A673 (cell line): ENCODE results near the gene PLTP. TPM values are rescaled to one million over a fixed set of nuclear protein-coding genes. Genes with fewer than 3 reads are reported as not detected.
A peak's percentile ranks its signal among the peaks of the same experiment; 100 is the strongest.

Experiments used
- BruUV-seq: library from RNA; stranded (reverse); fragments of 400-500 nt; replicated peaks from 2 replicates; lab custom pipeline; 2021; lab: Mats Ljungman, UMichigan
- CTCF ChIA-PET: fragments of 300-600 bp; sonication (Branson Sonifier 250); formaldehyde crosslinking; loops from one replicate; lab custom pipeline; 2022; ENCODE audit warnings: antibody characterized with exemption; lab: Charles Lee
- POLR2A ChIA-PET: fragments of 300-600 bp; sonication (Branson Sonifier 250); formaldehyde crosslinking; loops from one replicate; lab custom pipeline; 2022; ENCODE audit warnings: antibody characterized with exemption; ENCODE audit not compliant: low non-redundant PET; lab: Charles Lee
- DNase-seq: peaks from one replicate; pipeline ENCODE4 v3.0.0-alpha.2; 2015; ENCODE audit warnings: low spot score
- H3K27ac ChIP-seq: fragments of 200-600 bp; sonication (generic); 2 replicates; pipeline ENCODE4 v1.5.1; 2016; ENCODE audit warnings: mixed run types, low read depth, mild to moderate bottlenecking, mixed read lengths, antibody characterized with exemption, low read length; ENCODE audit not compliant: poor library complexity, severe bottlenecking
- H3K27me3 ChIP-seq: fragments of 200-600 bp; sonication (generic); replicated peaks from 2 replicates; pipeline ENCODE4 v1.6.1; 2017; ENCODE audit warnings: mixed run types, low read depth, mild to moderate bottlenecking, mixed read lengths, antibody characterized with exemption, low read length; ENCODE audit not compliant: insufficient read depth, poor library complexity
- H3K36me3 ChIP-seq: fragments of 200-600 bp; sonication (generic); 2 replicates; pipeline ENCODE4 v1.6.1; 2016; ENCODE audit warnings: mixed run types, mild to moderate bottlenecking, mixed read lengths, antibody characterized with exemption, low read length; ENCODE audit not compliant: insufficient read depth, poor library complexity, severe bottlenecking
- H3K4me1 ChIP-seq: fragments of 200-600 bp; sonication (generic); 2 replicates; pipeline ENCODE4 v1.6.1; 2017; ENCODE audit warnings: mixed run types, mild to moderate bottlenecking, mixed read lengths, antibody characterized with exemption, low read length; ENCODE audit not compliant: insufficient read depth, poor library complexity, severe bottlenecking
- H3K4me3 ChIP-seq: fragments of 200-600 bp; sonication (generic); 2 replicates; pipeline ENCODE4 v1.5.1; 2016; ENCODE audit warnings: low read depth, mixed run types, mild to moderate bottlenecking, mixed read lengths, low read length; ENCODE audit not compliant: poor library complexity, severe bottlenecking
- H3K9me3 ChIP-seq: fragments of 200-600 bp; sonication (generic); 2 replicates; pipeline ENCODE4 v1.6.1; 2016; ENCODE audit warnings: mixed run types, low read depth, mild to moderate bottlenecking, mixed read lengths, antibody characterized with exemption, low read length; ENCODE audit not compliant: poor library complexity, severe bottlenecking
- CTCF ChIP-seq: fragments of 300-800, 200-600 bp; sonication (generic); conservative IDR thresholded peaks from 2 replicates; pipeline ENCODE4 v1.5.1; 2017; ENCODE audit warnings: low read depth, mild to moderate bottlenecking, antibody characterized with exemption, low read length, moderate library complexity, mixed read lengths
- EZH2 ChIP-seq: fragments of 200-600 bp; sonication (generic); IDR thresholded peaks from 2 replicates; pipeline ENCODE4 v1.6.1; 2017; ENCODE audit warnings: borderline replicate concordance, low read depth, mild to moderate bottlenecking, mixed read lengths, antibody characterized with exemption, low read length; ENCODE audit not compliant: poor library complexity, severe bottlenecking
- intact Hi-C: fragments of 100-400 bp; cut with micrococcal nuclease; formaldehyde crosslinking; loops from one replicate; pipeline ENCODE4 v1.10.0; 2022; ENCODE audit not compliant: unreplicated experiment
- total RNA-seq: library from RNA; stranded (reverse); gene quantifications from 2 replicates; pipeline ENCODE4 v1.2.3, GENCODE V29; 2021

PLTP gene
- total RNA-seq, 1 experiment from 2014 or later: 58.3 TPM

- POLR2A ChIA-PET: no interaction called here
- DNase-seq: no peak
- no peak for TF ChIP-seq EZH2
- no peak for TF ChIP-seq CTCF
- no peak overlapping the region for H3K27ac ChIP-seq
- intact Hi-C loops: no loop called here
- H3K4me3 ChIP-seq: no peak overlapping the region
- H3K9me3 ChIP-seq: no peaks in the 10 kb centered on the region
- CTCF ChIA-PET: no interaction called here
- peaks cover 6% of the 10 kb centered on the region for H3K4me1 ChIP-seq
- no peaks in the 10 kb centered on the region for H3K27me3 ChIP-seq
- H3K36me3 ChIP-seq: peaks cover 87% of the 10 kb centered on the region
- no TSS peak for BruUV-seq
Measured at GRCh38 chr20:45943613-45944012, 31.7 kb upstream of the PLTP start.

- ChIA-PET CTCF (no interaction called here), POLR2A (no interaction called here)
- no peak for DNase-seq
- no peaks in the 10 kb centered on the region for H3K27me3 ChIP-seq
- no TSS peak for BruUV-seq
- H3K9me3 ChIP-seq: no peaks in the 10 kb centered on the region
- H3K4me3 ChIP-seq: no peak overlapping the region
- peak overlapping the region; percentile 34 for H3K27ac ChIP-seq
- H3K4me1 ChIP-seq: peaks cover 28% of the 10 kb centered on the region
- peaks cover 67% of the 10 kb centered on the region for H3K36me3 ChIP-seq
- TF ChIP-seq CTCF: no peak
- no peak for TF ChIP-seq EZH2
- intact Hi-C loops: no loop called here
Measured at GRCh38 chr20:45940469-45940868, 28.5 kb upstream of the PLTP start.

- no peak for TF ChIP-seq EZH2
- no peak for TF ChIP-seq CTCF
- intact Hi-C loops: no loop called here
- POLR2A ChIA-PET: no interaction called here
- peak overlapping the region; percentile 34 for H3K27ac ChIP-seq
- peaks cover 28% of the 10 kb centered on the region for H3K4me1 ChIP-seq
- no TSS peak for BruUV-seq
- no peaks in the 10 kb centered on the region for H3K9me3 ChIP-seq
- H3K4me3 ChIP-seq: no peak overlapping the region
- no peaks in the 10 kb centered on the region for H3K27me3 ChIP-seq
- H3K36me3 ChIP-seq: peaks cover 63% of the 10 kb centered on the region
- DNase-seq: no peak
- CTCF ChIA-PET: no interaction called here
Measured at GRCh38 chr20:45940053-45940452, 28.1 kb upstream of the PLTP start.
